RWPE2 (cell line): Measurements from ENCODE around the gene SH3PXD2B.
"Not testable (repeated sequence)": the region's sequence is repeated elsewhere in the genome, so short reads cannot be mapped to it uniquely, and the experiment has no call there.

Source experiments
- ATAC-seq: fragments of 200-7000 bp; cut with Tn5 transposase; 3 replicates; pipeline ENCODE4 v1.9.1; 2021; ENCODE audit warnings: low read depth
- DNase-seq: peaks from one replicate; pipeline ENCODE4 v3.0.0-alpha.2; 2020; ENCODE audit warnings: low spot score
- H3K27ac ChIP-seq: fragments of 450-650 bp; 2 replicates; pipeline ENCODE4 v1.5.1; 2017; ENCODE audit warnings: mild to moderate bottlenecking; ENCODE audit not compliant: poor library complexity, severe bottlenecking
- H3K27me3 ChIP-seq: fragments of 250-450 bp; sonication (Bioruptor Pico); 2 replicates; pipeline ENCODE4 v1.5.1; 2021; ENCODE audit warnings: mild to moderate bottlenecking, moderate library complexity; ENCODE audit not compliant: insufficient read depth, poor library complexity, severe bottlenecking
- H3K36me3 ChIP-seq: fragments of 250-450 bp; sonication (Bioruptor Pico); 2 replicates; pipeline ENCODE4 v1.5.1; 2020; ENCODE audit warnings: low read depth, mild to moderate bottlenecking, moderate library complexity
- H3K4me1 ChIP-seq: fragments of 250-450 bp; sonication (Bioruptor Pico); 2 replicates; pipeline ENCODE4 v1.5.1; 2021; ENCODE audit warnings: mild to moderate bottlenecking, moderate library complexity; ENCODE audit not compliant: insufficient read depth, poor library complexity, severe bottlenecking
- H3K4me3 ChIP-seq: fragments of 250-450 bp; sonication (Bioruptor Pico); 2 replicates; pipeline ENCODE4 v1.5.1; 2021; ENCODE audit warnings: mild to moderate bottlenecking, moderate library complexity; ENCODE audit not compliant: severe bottlenecking
- H3K9me3 ChIP-seq: fragments of 250-450 bp; sonication (Bioruptor Pico); 2 replicates; pipeline ENCODE4 v1.5.1; 2021; ENCODE audit warnings: mild to moderate bottlenecking, moderate library complexity; ENCODE audit not compliant: severe bottlenecking
- TF ChIP-seq, protein P1 (sequence below): fragments of 450-650 bp; IDR thresholded peaks from one replicate; pipeline ENCODE4 v1.5.1; 2017; ENCODE audit warnings: mild to moderate bottlenecking, moderate library complexity; ENCODE audit not compliant: poor library complexity, severe bottlenecking

The SH3PXD2B gene

DNA sequence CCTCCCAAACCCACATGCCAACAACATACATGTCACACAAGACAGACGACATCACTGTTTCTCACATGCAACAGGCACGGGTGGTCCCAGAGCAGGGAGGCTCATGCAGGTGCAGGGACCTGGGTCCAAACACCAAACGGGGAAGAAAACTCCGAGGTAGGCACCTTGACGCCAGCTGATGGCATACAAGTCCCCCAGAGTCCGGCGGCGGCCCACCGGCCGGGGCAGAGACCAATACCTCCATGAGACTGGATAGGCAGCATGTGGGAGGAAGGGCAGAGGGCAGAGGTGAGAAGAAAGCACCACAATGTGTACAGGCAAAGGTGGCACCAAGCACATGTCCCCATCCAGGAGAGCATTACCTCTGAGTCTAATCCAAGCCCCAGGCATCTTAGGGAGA, 97.8 kb downstream of the SH3PXD2B start:
- H3K9me3 ChIP-seq: no peaks in the 10 kb centered on the region
- H3K27me3 ChIP-seq: no peaks in the 10 kb centered on the region
- no peak for ATAC-seq
- no peak overlapping the region for H3K27ac ChIP-seq
- H3K4me3 ChIP-seq: no peak overlapping the region
- no peak for DNase-seq
- TF ChIP-seq, protein P1, sequence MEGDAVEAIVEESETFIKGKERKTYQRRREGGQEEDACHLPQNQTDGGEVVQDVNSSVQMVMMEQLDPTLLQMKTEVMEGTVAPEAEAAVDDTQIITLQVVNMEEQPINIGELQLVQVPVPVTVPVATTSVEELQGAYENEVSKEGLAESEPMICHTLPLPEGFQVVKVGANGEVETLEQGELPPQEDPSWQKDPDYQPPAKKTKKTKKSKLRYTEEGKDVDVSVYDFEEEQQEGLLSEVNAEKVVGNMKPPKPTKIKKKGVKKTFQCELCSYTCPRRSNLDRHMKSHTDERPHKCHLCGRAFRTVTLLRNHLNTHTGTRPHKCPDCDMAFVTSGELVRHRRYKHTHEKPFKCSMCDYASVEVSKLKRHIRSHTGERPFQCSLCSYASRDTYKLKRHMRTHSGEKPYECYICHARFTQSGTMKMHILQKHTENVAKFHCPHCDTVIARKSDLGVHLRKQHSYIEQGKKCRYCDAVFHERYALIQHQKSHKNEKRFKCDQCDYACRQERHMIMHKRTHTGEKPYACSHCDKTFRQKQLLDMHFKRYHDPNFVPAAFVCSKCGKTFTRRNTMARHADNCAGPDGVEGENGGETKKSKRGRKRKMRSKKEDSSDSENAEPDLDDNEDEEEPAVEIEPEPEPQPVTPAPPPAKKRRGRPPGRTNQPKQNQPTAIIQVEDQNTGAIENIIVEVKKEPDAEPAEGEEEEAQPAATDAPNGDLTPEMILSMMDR: no peak
- H3K36me3 ChIP-seq: peaks cover 74% of the 10 kb centered on the region
- H3K4me1 ChIP-seq: peaks cover 7% of the 10 kb centered on the region

DNA sequence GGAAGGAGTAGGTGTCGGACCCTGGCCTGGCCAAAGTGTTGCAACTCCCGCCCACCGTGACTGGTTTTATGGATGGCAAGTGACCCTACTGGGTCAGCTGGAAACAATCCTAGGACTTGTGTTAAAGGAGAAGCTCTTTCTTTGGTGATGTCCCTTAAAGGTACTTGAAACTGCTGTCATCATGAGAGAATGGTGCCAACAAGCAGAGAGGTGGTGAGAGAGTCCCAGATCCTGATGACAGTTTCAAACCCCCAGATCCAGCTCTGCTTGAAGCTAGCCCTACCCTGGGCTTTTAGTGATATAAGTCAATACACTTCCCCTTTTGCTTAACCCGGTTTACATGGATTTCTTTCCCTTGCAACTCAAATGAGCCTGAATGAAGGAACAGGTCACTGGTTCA, 98.3 kb downstream of the SH3PXD2B start:
- peaks cover 3% of the 10 kb centered on the region for H3K4me1 ChIP-seq
- DNase-seq (no peak), ATAC-seq (no peak)
- H3K27ac ChIP-seq: no peak overlapping the region
- no peaks in the 10 kb centered on the region for H3K9me3 ChIP-seq
- no peak overlapping the region for H3K4me3 ChIP-seq
- TF ChIP-seq, protein P1: no peak
- H3K27me3 ChIP-seq: no peaks in the 10 kb centered on the region
- H3K36me3 ChIP-seq: peaks cover 72% of the 10 kb centered on the region

DNA sequence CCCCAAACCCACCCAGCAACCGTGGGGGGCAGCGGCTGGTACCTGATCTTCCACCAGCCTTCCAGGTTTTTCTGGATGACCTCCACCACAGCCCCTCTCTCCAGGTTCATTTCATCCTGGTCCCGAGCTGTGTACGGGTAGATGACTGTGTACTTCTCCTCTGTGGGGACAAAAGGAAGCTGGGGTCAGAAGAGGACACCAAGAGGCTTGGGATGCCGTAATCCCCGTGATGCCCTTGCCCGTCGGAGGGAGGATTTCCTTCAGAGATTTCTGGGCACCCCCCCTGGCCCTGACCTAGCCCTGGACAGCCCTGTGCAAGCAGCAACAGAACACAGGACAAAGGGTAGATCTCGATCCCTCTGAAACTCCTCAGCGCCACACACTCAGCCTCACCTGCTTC, 100.5 kb downstream of the SH3PXD2B start:
- TF ChIP-seq, protein P1: no peak
- no peaks in the 10 kb centered on the region for H3K9me3 ChIP-seq

DNA sequence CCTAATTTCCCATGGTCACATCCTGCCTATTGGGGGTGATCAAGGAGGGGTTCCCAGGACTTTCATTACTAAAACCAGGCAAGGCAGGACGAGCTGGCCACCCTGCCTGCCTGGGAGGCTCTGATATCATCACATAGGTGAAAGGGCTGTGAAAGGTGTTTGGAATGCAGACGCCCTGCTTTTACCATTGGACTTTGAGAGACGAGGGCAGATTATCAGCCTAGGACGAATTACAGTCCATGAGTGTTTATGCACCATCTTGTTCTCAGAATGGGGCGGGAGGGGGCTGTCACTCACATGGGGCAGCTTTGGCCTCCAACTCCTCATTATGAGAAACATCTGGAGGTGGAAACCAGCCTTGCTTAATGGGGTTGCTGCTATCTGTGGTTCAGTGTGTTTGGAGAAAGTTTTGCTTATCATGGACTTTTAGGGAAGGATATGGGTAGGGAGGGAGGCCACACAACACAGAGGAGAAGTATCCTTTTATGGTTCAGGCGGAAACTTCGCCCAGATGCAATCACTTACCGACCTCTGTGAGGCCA, 101.0 kb downstream of the SH3PXD2B start:
- DNase-seq (no peak), ATAC-seq (no peak)
- TF ChIP-seq, protein P1: no peak
- no peaks in the 10 kb centered on the region for H3K9me3 ChIP-seq
- H3K4me1 ChIP-seq: no peaks in the 10 kb centered on the region
- H3K4me3 ChIP-seq: no peak overlapping the region
- no peaks in the 10 kb centered on the region for H3K27me3 ChIP-seq
- no peak overlapping the region for H3K27ac ChIP-seq
- peaks cover 68% of the 10 kb centered on the region for H3K36me3 ChIP-seq

More for the DNA sequence above, 100.5 kb downstream of the SH3PXD2B start:
- ATAC-seq: no peak
- no peak overlapping the region for H3K27ac ChIP-seq
- no peak for DNase-seq
- no peaks in the 10 kb centered on the region for H3K27me3 ChIP-seq
- peaks cover 69% of the 10 kb centered on the region for H3K36me3 ChIP-seq
- no peaks in the 10 kb centered on the region for H3K4me1 ChIP-seq
- H3K4me3 ChIP-seq: no peak overlapping the region

DNA sequence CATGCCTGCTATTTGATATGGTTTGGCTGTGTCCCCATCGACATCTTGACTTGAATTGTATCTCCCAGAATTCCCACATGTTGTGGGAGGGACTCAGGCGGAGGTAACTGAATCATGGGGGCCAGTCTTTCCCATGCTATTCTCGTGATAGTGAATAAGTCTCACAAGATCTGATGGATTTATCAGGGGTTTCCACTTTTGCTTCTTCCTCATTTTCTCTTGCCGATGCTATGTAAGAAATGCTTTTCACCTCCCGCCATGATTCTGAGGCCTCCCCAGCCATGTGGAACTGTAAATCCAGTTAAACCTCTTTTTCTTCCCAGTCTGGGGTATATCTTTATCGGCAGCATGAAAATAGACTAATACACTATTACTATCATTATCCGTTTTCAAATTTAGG, 101.8 kb downstream of the SH3PXD2B start:
- H3K36me3 ChIP-seq: peaks cover 59% of the 10 kb centered on the region
- H3K27me3 ChIP-seq, H3K27ac ChIP-seq, H3K4me1 ChIP-seq, H3K4me3 ChIP-seq, DNase-seq, H3K9me3 ChIP-seq, ATAC-seq: not testable (repeated sequence)
